Ishikawa (cell line): ENCODE measurements around the gene DSG2.

Experiments used
- CEBPB ChIP-seq: IDR thresholded peaks from 2 replicates; pipeline ENCODE4 v1.6.1; 2012
- EP300 ChIP-seq: IDR thresholded peaks from 2 replicates; pipeline ENCODE4 v1.6.1; 2012; ENCODE audit warnings: borderline replicate concordance
- NFIC ChIP-seq: IDR thresholded peaks from 2 replicates; pipeline ENCODE4 v1.6.1; 2012
- RAD21 ChIP-seq: IDR thresholded peaks from 2 replicates; pipeline ENCODE4 v1.6.1; 2012; ENCODE audit warnings: low read depth
- YY1 ChIP-seq: IDR thresholded peaks from 2 replicates; pipeline ENCODE4 v1.6.1; 2012; ENCODE audit warnings: low read depth
- TF ChIP-seq, protein P1 (sequence below): IDR thresholded peaks from 2 replicates; pipeline ENCODE4 v1.6.1; 2012

GRCh38 chr18:31483396-31483795 is 14.6 kb upstream of the DSG2 start:
- TF ChIP-seq CEBPB (no peak), EP300 (no peak), RAD21 (no peak), YY1 (no peak), NFIC (no peak)
- TF ChIP-seq, protein P1, sequence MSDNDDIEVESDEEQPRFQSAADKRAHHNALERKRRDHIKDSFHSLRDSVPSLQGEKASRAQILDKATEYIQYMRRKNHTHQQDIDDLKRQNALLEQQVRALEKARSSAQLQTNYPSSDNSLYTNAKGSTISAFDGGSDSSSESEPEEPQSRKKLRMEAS, result no peak
